Right lobe of liver (tissue), 4 donors: ENCODE data around the gene RIPOR2.

ENCODE experiments used
- POLR2A ChIP-seq: fragments of 450-650 bp; IDR thresholded peaks from one replicate; pipeline ENCODE4 v1.6.1; 2017; ENCODE audit warnings: antibody characterized with exemption, mild to moderate bottlenecking
- TF ChIP-seq, protein P1 (sequence below), 4 donors: fragments of 200-600 bp in 3 of 4; fragments of 450-650 bp in 1 of 4; IDR thresholded peaks; one replicate each; pipeline versions ENCODE4 v1.5.1 to v1.8.0; 2016 to 2022; ENCODE audit warnings: antibody characterized with exemption in 4 of 4, mild to moderate bottlenecking in 2 of 4
- donor health status: DM: no; HTN: no; CAD: no.
- donor health status: DM: no; HTN: no; CAD: no.
- donor health status: DM: no; HTN: yes; CAD: no.

DNA sequence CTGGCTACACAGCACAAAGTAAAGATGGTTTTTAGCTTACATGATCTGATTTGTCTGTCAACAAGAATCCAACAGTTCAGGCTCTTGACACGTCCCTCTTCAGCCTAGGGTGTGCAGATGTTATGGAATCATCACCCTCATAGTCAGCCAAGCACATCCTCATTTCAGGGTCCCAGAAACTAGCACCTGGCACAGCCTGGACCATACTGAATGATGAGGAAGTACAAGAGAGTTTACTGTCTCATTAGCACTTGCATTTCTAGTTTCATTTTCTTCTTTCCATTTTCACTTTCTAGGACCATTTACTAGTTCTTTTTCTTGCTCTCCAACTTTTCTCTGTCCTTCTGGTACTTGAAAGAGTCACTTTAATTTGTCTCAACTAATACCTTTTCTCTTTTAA, 6.5 kb downstream of the RIPOR2 start:
- no peak for TF ChIP-seq POLR2A
- TF ChIP-seq, protein P1, sequence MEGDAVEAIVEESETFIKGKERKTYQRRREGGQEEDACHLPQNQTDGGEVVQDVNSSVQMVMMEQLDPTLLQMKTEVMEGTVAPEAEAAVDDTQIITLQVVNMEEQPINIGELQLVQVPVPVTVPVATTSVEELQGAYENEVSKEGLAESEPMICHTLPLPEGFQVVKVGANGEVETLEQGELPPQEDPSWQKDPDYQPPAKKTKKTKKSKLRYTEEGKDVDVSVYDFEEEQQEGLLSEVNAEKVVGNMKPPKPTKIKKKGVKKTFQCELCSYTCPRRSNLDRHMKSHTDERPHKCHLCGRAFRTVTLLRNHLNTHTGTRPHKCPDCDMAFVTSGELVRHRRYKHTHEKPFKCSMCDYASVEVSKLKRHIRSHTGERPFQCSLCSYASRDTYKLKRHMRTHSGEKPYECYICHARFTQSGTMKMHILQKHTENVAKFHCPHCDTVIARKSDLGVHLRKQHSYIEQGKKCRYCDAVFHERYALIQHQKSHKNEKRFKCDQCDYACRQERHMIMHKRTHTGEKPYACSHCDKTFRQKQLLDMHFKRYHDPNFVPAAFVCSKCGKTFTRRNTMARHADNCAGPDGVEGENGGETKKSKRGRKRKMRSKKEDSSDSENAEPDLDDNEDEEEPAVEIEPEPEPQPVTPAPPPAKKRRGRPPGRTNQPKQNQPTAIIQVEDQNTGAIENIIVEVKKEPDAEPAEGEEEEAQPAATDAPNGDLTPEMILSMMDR (IDR thresholded peaks at IDR 0.05), result no peak
